HL-60 (cell line): Measurements from ENCODE around the gene COL13A1.

Experiments used
- DNase-seq, 2 experiments: peaks; one replicate each; pipeline ENCODE4 v3.0.0-alpha.2; 2010 to 2020; ENCODE audit warnings: low read depth in 1 of 2, low spot score in 1 of 2
- H3K27ac ChIP-seq: fragments of 250-450 bp; sonication (Bioruptor Pico); replicated peaks from 2 replicates; pipeline ENCODE4 v1.5.1; 2020; ENCODE audit warnings: mild to moderate bottlenecking, moderate library complexity
- H3K27me3 ChIP-seq: fragments of 250-450 bp; sonication (Bioruptor Pico); 2 replicates; pipeline ENCODE4 v1.5.1; 2021; ENCODE audit warnings: mild to moderate bottlenecking, moderate library complexity; ENCODE audit not compliant: insufficient read depth, poor library complexity, severe bottlenecking
- H3K4me3 ChIP-seq: replicated peaks from 2 replicates; pipeline ENCODE4 v1.5.1; 2011; ENCODE audit warnings: mild to moderate bottlenecking, control low read depth, low read length; ENCODE audit not compliant: insufficient read depth
- GABPA ChIP-seq: IDR thresholded peaks from 2 replicates; pipeline ENCODE4 v1.6.1; 2012; ENCODE audit warnings: low read depth
- POLR2AphosphoS5 ChIP-seq: IDR thresholded peaks from 2 replicates; pipeline ENCODE4 v1.6.1; 2012; ENCODE audit warnings: low read depth
- SPI1 ChIP-seq: IDR thresholded peaks from 2 replicates; pipeline ENCODE4 v1.6.1; 2012; ENCODE audit warnings: low read depth, mild to moderate bottlenecking, borderline replicate concordance
- TF ChIP-seq, protein P1 (sequence below): IDR thresholded peaks from one replicate; pipeline ENCODE4 v1.5.1; 2011; ENCODE audit warnings: low read length, control low read depth, inconsistent platforms; ENCODE audit not compliant: insufficient read depth
- TF ChIP-seq, protein P2 (sequence below): IDR thresholded peaks from 2 replicates; pipeline ENCODE4 v1.6.1; 2012; ENCODE audit warnings: low read depth; ENCODE audit not compliant: insufficient replicate concordance

Gene COL13A1

DNA sequence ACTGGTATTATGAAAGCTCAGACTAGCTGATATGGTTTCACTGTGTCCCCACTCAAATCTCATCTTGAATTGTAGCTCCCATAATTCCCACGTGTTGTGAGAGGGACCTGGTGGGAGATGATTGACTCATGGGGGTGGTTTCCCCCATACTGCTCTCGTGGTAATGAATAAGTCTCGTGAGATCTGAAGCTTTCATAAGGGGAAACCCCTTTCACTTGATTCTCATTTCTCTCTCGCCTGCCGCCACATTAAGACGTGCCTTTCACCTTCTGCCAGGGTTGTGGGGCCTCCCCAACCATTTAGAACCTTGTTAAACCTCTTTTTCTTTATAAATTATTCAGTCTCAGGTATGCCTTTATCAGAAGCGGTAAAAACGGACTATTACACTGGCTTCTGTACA lies 40.3 kb downstream of the COL13A1 start:
- TF ChIP-seq SPI1 (no peak), POLR2AphosphoS5 (no peak), GABPA (no peak)
- TF ChIP-seq, protein P1, sequence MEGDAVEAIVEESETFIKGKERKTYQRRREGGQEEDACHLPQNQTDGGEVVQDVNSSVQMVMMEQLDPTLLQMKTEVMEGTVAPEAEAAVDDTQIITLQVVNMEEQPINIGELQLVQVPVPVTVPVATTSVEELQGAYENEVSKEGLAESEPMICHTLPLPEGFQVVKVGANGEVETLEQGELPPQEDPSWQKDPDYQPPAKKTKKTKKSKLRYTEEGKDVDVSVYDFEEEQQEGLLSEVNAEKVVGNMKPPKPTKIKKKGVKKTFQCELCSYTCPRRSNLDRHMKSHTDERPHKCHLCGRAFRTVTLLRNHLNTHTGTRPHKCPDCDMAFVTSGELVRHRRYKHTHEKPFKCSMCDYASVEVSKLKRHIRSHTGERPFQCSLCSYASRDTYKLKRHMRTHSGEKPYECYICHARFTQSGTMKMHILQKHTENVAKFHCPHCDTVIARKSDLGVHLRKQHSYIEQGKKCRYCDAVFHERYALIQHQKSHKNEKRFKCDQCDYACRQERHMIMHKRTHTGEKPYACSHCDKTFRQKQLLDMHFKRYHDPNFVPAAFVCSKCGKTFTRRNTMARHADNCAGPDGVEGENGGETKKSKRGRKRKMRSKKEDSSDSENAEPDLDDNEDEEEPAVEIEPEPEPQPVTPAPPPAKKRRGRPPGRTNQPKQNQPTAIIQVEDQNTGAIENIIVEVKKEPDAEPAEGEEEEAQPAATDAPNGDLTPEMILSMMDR: no peak
- TF ChIP-seq, protein P2, sequence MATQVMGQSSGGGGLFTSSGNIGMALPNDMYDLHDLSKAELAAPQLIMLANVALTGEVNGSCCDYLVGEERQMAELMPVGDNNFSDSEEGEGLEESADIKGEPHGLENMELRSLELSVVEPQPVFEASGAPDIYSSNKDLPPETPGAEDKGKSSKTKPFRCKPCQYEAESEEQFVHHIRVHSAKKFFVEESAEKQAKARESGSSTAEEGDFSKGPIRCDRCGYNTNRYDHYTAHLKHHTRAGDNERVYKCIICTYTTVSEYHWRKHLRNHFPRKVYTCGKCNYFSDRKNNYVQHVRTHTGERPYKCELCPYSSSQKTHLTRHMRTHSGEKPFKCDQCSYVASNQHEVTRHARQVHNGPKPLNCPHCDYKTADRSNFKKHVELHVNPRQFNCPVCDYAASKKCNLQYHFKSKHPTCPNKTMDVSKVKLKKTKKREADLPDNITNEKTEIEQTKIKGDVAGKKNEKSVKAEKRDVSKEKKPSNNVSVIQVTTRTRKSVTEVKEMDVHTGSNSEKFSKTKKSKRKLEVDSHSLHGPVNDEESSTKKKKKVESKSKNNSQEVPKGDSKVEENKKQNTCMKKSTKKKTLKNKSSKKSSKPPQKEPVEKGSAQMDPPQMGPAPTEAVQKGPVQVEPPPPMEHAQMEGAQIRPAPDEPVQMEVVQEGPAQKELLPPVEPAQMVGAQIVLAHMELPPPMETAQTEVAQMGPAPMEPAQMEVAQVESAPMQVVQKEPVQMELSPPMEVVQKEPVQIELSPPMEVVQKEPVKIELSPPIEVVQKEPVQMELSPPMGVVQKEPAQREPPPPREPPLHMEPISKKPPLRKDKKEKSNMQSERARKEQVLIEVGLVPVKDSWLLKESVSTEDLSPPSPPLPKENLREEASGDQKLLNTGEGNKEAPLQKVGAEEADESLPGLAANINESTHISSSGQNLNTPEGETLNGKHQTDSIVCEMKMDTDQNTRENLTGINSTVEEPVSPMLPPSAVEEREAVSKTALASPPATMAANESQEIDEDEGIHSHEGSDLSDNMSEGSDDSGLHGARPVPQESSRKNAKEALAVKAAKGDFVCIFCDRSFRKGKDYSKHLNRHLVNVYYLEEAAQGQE: no peak
- Histone ChIP-seq H3K27me3 (no peaks in the 10 kb centered on the region), H3K4me3 (no peak overlapping the region), H3K27ac (no peak overlapping the region)
- no peak for DNase-seq

DNA sequence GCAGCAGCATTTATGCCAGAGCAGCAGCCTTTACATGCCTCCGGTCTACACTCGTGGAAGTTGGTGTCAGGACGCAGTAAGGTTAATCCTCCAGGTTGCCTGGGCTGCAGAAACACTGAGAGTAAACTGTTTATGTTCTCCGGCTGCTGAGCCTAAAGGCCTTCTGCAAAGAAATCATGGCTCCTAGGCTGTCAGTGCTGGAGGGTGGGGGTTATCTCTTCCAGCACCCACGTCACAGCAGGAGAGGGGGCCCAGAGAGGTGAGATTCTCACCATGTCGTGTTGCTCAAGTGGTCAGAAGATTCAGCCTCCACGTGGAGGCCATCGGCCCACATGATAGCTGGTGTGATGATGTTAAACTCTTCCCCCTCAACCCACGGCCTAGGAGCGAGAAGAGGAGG lies 41.2 kb downstream of the COL13A1 start:
- H3K27ac ChIP-seq: no peak overlapping the region
- TF ChIP-seq GABPA (no peak), POLR2AphosphoS5 (no peak), SPI1 (no peak)
- TF ChIP-seq, protein P2: no peak
- TF ChIP-seq, protein P1: no peak
- DNase-seq: no peak
- H3K4me3 ChIP-seq: no peak overlapping the region
- no peaks in the 10 kb centered on the region for H3K27me3 ChIP-seq

DNA sequence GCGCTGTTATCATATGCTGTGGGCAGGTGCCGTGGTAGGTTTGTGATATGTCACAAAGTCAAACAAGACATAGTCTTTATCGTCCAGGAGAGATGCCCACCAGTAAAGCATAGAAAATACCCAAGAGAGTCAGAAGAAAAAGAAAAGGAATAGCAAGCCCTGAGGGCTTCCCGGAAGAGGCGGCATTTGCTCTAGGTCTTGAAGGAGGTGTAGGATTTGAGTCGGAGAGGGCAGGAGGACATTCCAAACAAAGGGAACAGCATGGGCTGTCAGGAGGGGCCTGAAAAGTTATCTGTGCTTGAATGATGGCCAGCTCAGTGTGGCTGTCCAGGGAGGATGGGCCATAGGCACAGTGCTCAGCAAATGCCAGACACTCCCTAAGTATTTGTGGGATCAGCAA lies 42.2 kb downstream of the COL13A1 start:
- Histone ChIP-seq H3K27ac (no peak overlapping the region), H3K4me3 (no peak overlapping the region), H3K27me3 (no peaks in the 10 kb centered on the region)
- no peak for DNase-seq
- TF ChIP-seq SPI1 (no peak), POLR2AphosphoS5 (no peak), GABPA (no peak)
- TF ChIP-seq, protein P1: no peak
- TF ChIP-seq, protein P2: no peak
